GM12892 (cell line): ENCODE measurements around the gene DDHD1.

Source experiments
- POLR2A ChIP-seq: IDR thresholded peaks from 2 replicates; pipeline ENCODE4 v1.6.1; 2011; ENCODE audit warnings: low read depth, low read length, control low read depth
- POLR2AphosphoS5 ChIP-seq: IDR thresholded peaks from 2 replicates; pipeline ENCODE4 v1.6.1; 2011; ENCODE audit warnings: low read depth, low read length, control low read depth
- TAF1 ChIP-seq: IDR thresholded peaks from 2 replicates; pipeline ENCODE4 v1.6.1; 2011; ENCODE audit warnings: low read depth, mild to moderate bottlenecking, control low read depth, low read length, borderline replicate concordance

DNA sequence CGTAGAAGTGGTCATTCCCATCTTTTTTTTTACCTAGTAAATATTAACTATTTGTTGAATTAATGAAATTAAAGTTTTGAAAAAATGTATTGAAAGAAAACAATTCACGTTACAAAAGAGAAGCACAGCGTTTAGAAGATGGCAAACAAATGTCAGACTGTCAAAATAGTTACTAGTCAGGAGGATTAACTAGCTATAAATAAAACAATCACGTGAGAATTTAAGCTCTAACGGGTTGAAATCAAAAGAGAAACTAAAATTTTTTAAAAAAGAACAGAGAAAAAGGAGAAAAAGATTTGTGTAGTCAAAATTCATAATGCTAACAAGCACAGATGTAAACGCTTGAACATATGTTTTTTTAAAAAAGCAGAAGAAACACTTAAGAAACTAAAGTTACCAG, 26.4 kb downstream of the DDHD1 start:
- TF ChIP-seq POLR2AphosphoS5 (no peak), POLR2A (no peak), TAF1 (no peak)
